Sigmoid colon (tissue), 7 donors: Measurements from ENCODE around the gene ENTHD1. TPM values are rescaled to one million over a fixed set of nuclear protein-coding genes. Genes with fewer than 3 reads are reported as not detected.

Source experiments
- DNase-seq: peaks from one replicate; pipeline ENCODE4 v3.0.0-alpha.2; 2019
- H3K27ac ChIP-seq, 4 donors: fragments of 200-600 bp; sonication (generic); one replicate each; pipeline ENCODE4 v1.5.1; 2016 to 2019; ENCODE audit warnings: mild to moderate bottlenecking in 1 of 4
- H3K27me3 ChIP-seq, 3 donors: fragments of 200-600 bp; sonication (generic); one replicate each; pipeline ENCODE4 v1.5.1; 2019; ENCODE audit warnings: mild to moderate bottlenecking in 1 of 3
- H3K36me3 ChIP-seq, 4 donors: fragments of 200-600 bp; sonication (generic); one replicate each; pipeline ENCODE4 v1.5.1; 2016 to 2019
- H3K4me1 ChIP-seq, 4 donors: fragments of 200-600 bp; sonication (generic); one replicate each; pipeline ENCODE4 v1.5.1; 2017 to 2019
- H3K4me3 ChIP-seq, 4 donors: fragments of 200-600 bp; sonication (generic); one replicate each; pipeline ENCODE4 v1.5.1; 2017 to 2019; ENCODE audit warnings: mild to moderate bottlenecking in 2 of 4, moderate library complexity in 1 of 4
- H3K9me3 ChIP-seq, 4 donors: fragments of 200-600 bp in 3 of 4; sonication (generic) in 3 of 4; one replicate each; pipeline versions ENCODE4 v1.5.1 to v1.6.1; 2013 to 2019
- EP300 ChIP-seq, 4 donors: sonication (generic); formaldehyde crosslinking; IDR thresholded peaks; one replicate each; pipeline ENCODE4 v1.6.1; 2017; ENCODE audit warnings: antibody characterized with exemption in 4 of 4
- POLR2A ChIP-seq, 2 donors: fragments of 450-650 bp; IDR thresholded peaks; one replicate each; pipeline ENCODE4 v1.6.1; 2016; ENCODE audit warnings: antibody characterized with exemption in 2 of 2, mild to moderate bottlenecking in 2 of 2, moderate library complexity in 2 of 2
- POLR2AphosphoS5 ChIP-seq, 4 donors: sonication (generic); formaldehyde crosslinking; IDR thresholded peaks; one replicate each; pipeline ENCODE4 v1.6.1; 2017; ENCODE audit warnings: antibody characterized with exemption in 4 of 4
- WGBS, 2 donors: extraction: QIAGEN DNeasy Blood & Tissue Kit; methylation state at CpG; one replicate each; pipeline ENCODE4 v1.1.7; 2013; 5-methylcytosine and 5-hydroxymethylcytosine counted together
- intact Hi-C: fragments of 100-400 bp; cut with DNase I; formaldehyde crosslinking; loops from one replicate; pipeline ENCODE4 v1.15.1; 2023
- polyA plus RNA-seq, 3 donors: library from polyadenylated mRNA; stranded (reverse); fragments of 200-250 nt; gene quantifications; one replicate each; pipeline ENCODE4 v1.2.3, GENCODE V29; 2013
- total RNA-seq, 4 donors: library from RNA; depleted of rRNA; stranded (reverse); fragments of >200 nt; gene quantifications; one replicate each; pipeline ENCODE4 v1.1.0, GENCODE V29; 2016
- TF ChIP-seq, protein P1 (sequence below), 4 experiments: fragments of 450-650 bp in 3 of 4; fragments of 200-600 bp in 1 of 4; IDR thresholded peaks; one replicate each; pipeline ENCODE4 v1.5.1; 2016 to 2019; ENCODE audit warnings: antibody characterized with exemption in 4 of 4, mild to moderate bottlenecking in 3 of 4, moderate library complexity in 2 of 4
- donor health status: healthy with polysubstance abuse.
- donor health status: Bipolar disorder and iron deficiency.
- donor health status: healthy.

The ENTHD1 gene
- total and polyA plus RNA-seq, 7 donors = 0.09 TPM; not detected in 6

DNA sequence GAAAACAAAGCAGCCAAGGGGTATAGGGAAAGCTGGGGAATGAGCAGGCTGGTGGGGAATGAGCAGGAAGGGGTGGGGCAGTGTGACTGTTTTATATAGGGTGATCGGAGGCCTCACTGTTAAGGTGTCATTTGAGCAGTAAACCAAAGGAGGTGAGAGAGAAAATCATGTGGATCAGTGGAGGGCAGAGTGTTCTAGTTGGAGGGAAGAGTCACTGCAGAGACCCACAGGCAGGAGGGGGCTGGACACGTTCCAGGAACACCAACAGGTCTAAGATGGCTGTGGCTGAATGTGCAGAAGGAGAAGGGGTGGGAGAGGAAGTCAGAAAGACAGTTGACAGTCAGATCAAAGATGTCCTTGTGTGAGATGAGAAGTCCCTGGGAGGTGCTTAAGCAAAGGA lies 103.8 kb downstream of the ENTHD1 start:
- no peaks in the 10 kb centered on the region for H3K9me3 ChIP-seq
- WGBS, 2 donors = 8 to 42% methylated on average over 2 of the region's 2 CpGs
- H3K27me3 ChIP-seq = no peaks in the 10 kb centered on the region
- no peak for DNase-seq
- intact Hi-C loops = no loop called here
- H3K4me1 ChIP-seq = no peaks in the 10 kb centered on the region
- no peak overlapping the region for H3K27ac ChIP-seq
- no peaks in the 10 kb centered on the region for H3K36me3 ChIP-seq
- TF ChIP-seq POLR2AphosphoS5 (IDR thresholded peaks at IDR 0.05) = no peak
- no peak overlapping the region for H3K4me3 ChIP-seq

DNA sequence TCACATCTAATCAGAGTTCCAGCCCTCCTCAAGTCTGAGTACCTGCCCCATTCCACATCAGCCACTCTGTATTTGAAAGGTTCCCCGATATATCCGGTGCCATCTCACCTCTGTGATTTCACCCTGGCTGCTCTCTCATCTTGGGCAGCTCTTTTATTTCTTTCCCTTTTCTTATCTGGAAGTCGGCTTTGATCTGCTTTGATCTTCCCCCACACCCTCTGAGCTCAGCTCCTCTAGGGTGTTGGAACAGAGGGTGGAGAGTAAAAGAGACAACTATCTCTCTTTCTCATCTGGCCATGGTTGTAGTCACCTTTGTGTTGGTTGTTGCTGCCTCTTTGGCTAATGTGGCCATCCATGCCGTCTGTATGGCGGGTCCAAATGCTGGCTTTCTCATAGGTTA lies 108.3 kb downstream of the ENTHD1 start:
- no peaks in the 10 kb centered on the region for H3K4me1 ChIP-seq
- no peaks in the 10 kb centered on the region for H3K27me3 ChIP-seq
- no peaks in the 10 kb centered on the region for H3K9me3 ChIP-seq
- no peaks in the 10 kb centered on the region for H3K36me3 ChIP-seq
- TF ChIP-seq POLR2AphosphoS5 (IDR thresholded peaks at IDR 0.05) = no peak
- TF ChIP-seq EP300 (IDR thresholded peaks at IDR 0.05) = no peak
- TF ChIP-seq POLR2A (IDR thresholded peaks at IDR 0.05) = no peak
- TF ChIP-seq, protein P1, sequence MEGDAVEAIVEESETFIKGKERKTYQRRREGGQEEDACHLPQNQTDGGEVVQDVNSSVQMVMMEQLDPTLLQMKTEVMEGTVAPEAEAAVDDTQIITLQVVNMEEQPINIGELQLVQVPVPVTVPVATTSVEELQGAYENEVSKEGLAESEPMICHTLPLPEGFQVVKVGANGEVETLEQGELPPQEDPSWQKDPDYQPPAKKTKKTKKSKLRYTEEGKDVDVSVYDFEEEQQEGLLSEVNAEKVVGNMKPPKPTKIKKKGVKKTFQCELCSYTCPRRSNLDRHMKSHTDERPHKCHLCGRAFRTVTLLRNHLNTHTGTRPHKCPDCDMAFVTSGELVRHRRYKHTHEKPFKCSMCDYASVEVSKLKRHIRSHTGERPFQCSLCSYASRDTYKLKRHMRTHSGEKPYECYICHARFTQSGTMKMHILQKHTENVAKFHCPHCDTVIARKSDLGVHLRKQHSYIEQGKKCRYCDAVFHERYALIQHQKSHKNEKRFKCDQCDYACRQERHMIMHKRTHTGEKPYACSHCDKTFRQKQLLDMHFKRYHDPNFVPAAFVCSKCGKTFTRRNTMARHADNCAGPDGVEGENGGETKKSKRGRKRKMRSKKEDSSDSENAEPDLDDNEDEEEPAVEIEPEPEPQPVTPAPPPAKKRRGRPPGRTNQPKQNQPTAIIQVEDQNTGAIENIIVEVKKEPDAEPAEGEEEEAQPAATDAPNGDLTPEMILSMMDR (IDR thresholded peaks at IDR 0.05) = no peak
- H3K4me3 ChIP-seq = no peak overlapping the region
- 31 to 49% methylated on average over 5 of the region's 5 CpGs for whole genome bisulfite sequencing, 2 donors
- no peak overlapping the region for H3K27ac ChIP-seq
- no peak for DNase-seq
- intact Hi-C loops = no loop called here

DNA sequence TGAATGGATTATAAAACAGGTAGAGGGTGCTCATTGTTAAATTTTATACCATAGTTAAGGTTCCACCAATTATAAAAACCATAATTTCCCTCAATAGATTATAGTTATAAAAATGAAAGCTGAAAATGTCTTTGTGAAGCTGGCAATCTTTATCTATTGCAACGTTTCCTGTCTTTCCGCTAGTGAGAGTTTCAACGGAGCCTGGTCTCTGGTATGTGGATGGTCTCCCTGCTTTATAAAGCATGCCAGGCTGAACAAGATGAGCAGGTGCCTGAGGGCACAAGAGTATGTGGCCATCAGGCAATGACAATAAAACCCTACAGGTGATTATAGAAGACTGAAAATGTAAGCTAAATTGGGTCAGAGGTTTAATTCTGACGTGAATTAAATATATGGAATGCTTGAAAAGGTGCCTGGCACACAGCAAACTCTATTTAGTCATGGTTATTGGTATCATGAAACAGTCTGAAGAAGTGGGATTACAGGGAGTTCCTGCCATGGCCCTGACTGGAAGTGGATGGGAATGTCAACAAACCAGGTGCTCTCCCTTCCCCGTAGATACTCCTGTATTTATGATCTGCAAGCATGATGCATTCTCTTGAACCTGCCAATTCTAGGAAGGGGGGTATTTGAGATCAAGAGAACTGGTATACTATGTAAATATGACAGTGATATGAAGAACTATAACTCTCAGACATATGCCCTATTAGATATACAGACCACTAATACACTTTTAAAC lies 115.7 kb downstream of the ENTHD1 start:
- Histone ChIP-seq H3K36me3 (no peaks in the 10 kb centered on the region), H3K9me3 (no peaks in the 10 kb centered on the region), H3K4me1 (no peaks in the 10 kb centered on the region), H3K4me3 (no peak overlapping the region), H3K27me3 (no peaks in the 10 kb centered on the region), H3K27ac (no peak overlapping the region)
- WGBS, 2 donors = 17 to 51% methylated on average over 5 of the region's 5 CpGs
- intact Hi-C loops = no loop called here
- TF ChIP-seq POLR2A (IDR thresholded peaks at IDR 0.05) (no peak), EP300 (IDR thresholded peaks at IDR 0.05) (no peak), POLR2AphosphoS5 (IDR thresholded peaks at IDR 0.05) (no peak)
- TF ChIP-seq, protein P1 (IDR thresholded peaks at IDR 0.05) = no peak
- DNase-seq = no peak

DNA sequence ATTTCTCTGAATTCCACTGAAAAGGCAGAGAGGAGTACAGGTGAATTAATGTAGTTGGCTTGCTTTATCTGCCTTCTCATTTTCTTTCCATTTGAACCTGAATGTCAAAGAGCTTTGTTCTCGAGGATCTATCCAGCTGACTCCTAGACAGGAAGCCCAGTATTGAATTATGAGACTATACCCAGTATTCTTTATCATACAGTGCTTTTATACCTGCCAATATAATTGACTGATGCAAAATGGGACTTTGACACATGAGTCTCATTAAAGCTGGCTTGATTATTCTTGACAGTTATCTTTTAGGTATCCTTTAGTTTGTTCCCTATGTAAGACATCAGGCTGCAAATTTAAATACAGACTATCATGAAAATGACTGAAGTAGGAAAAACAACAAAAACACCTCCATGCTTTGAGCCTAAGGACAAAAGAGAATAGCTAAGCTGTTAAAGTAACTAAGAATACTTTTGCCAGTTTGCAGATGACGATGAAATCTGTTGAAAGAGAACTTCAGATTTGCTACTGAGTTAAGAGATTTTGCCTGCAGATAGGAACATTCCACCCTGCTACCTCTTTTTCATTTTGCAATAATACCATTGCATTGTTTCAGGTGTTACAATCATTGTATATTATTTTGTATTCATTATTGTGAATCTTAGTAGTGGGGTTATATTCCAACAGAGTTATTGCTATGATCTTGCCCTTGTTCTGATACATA lies 117.1 kb downstream of the ENTHD1 start:
- H3K27ac ChIP-seq = no peak overlapping the region
- H3K4me3 ChIP-seq = no peak overlapping the region
- H3K36me3 ChIP-seq = no peaks in the 10 kb centered on the region
- DNase-seq = no peak
- TF ChIP-seq POLR2A (IDR thresholded peaks at IDR 0.05) (no peak), EP300 (IDR thresholded peaks at IDR 0.05) (no peak)
- TF ChIP-seq, protein P1 (IDR thresholded peaks at IDR 0.05) = no peak
- 24 to 61% methylated on average over 2 of the region's 2 CpGs for WGBS, 2 donors
- H3K27me3 ChIP-seq = no peaks in the 10 kb centered on the region
- intact Hi-C loops = no loop called here
- peaks cover 0 to 3% (median 0%) of the 10 kb centered on the region in 4 donors for H3K9me3 ChIP-seq
- H3K4me1 ChIP-seq = no peaks in the 10 kb centered on the region

DNA sequence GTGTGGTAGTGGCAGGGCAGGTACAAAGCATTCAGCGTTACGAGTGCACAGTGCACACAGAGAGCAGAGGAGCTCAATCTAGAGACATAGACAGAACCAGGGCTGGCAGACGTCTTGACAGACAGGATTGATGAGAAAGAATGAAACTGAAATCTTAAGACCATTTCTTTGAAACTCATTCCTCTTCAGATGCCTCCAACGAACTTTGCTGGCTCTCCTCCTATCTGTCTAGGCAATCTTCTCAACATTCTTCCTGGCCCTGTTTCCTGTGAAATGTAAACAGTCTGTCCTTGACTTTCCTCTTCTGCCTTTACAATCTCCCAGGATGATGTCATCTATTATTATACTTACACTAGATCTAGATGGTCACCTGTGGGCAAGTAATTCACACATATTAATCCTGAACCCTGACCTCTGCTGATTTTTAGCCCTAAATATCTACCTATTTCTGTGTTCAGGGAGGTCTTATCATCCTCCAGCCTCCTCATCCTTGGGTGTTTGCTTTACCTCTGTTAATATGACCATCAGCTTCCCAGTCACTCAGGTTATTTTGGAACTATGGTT lies 119.5 kb downstream of the ENTHD1 start:
- H3K36me3 ChIP-seq = no peaks in the 10 kb centered on the region
- H3K27ac ChIP-seq = no peak overlapping the region
- peaks cover 0 to 2% (median 0%) of the 10 kb centered on the region in 3 donors for H3K27me3 ChIP-seq
- no peak for DNase-seq
- TF ChIP-seq POLR2A (IDR thresholded peaks at IDR 0.05) = no peak
- no peak for TF ChIP-seq POLR2AphosphoS5 (IDR thresholded peaks at IDR 0.05)
- TF ChIP-seq, protein P1 (IDR thresholded peaks at IDR 0.05) = no peak
- no peak for TF ChIP-seq EP300 (IDR thresholded peaks at IDR 0.05)
- intact Hi-C loops = no loop called here
- no peak overlapping the region for H3K4me3 ChIP-seq
- WGBS, 2 donors = 2 to 12% methylated on average over 4 of the region's 4 CpGs
- H3K4me1 ChIP-seq = no peaks in the 10 kb centered on the region
- peaks cover 0 to 3% (median 0%) of the 10 kb centered on the region in 4 donors for H3K9me3 ChIP-seq
